GDM1 (cell line): ENCODE data around the gene PARD3.
"Not testable (repeated sequence)": the region's sequence is repeated elsewhere in the genome, so short reads cannot be mapped to it uniquely, and the experiment has no call there.

Experiments
- DNase-seq: peaks from one replicate; lab custom pipeline; 2025; lab: John Stamatoyannopoulos, UW

PARD3 gene

DNA sequence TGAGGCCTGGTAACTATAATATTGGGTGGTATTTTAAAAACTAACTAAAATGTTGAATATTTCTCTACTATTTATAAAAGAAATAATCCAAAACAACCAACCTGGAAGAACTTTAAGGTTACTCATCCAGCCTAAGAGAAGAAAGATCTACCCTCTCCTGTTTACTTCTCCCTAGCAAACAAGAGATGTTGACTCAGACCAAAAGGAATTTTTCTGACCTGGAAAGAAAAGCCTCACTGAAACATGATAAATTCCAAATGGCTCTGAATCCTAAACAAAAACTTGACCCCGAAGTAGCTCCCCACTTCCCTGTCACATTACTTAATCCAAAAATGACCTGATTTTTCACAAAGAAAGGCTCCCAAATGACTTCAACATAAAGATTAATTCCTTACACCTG is 101.2 kb downstream of the PARD3 start:
- no peak for DNase-seq

DNA sequence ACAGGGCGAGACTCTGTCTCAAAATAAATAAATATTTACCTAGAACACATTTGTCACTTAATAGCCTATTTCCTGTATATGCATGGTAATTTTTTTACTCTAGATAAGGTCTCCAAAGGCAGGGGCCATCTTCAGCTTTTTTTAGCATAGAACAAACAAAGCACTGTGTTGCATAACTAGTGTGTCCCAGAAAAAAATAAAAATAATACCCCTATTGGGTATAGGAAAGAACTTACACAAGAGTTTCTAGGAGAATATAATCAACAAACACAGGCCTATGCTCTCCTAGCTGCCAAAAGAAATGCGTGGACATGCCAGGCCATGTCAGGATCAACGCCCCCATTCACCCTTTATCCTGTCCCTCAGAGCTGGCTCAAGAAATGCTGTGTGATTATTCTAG is 103.6 kb downstream of the PARD3 start:
- no peak for DNase-seq

DNA sequence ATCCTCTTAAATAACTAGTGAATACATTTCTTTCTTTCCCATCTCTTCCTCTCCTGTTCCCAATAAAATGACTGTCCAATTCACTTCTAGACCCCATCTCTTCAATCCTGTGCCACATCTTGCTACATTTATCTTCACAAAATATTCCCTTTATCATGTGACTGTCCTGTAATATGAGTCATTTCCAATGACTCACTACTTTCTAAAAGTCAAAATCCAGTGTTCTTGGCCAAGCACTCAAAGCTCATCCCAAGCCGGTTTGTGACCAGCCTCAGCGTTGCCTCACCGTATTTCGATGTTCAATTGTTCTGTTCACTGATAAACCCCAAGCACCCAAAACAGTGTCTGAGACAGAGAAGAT is 104.7 kb downstream of the PARD3 start:
- DNase-seq = no peak

DNA sequence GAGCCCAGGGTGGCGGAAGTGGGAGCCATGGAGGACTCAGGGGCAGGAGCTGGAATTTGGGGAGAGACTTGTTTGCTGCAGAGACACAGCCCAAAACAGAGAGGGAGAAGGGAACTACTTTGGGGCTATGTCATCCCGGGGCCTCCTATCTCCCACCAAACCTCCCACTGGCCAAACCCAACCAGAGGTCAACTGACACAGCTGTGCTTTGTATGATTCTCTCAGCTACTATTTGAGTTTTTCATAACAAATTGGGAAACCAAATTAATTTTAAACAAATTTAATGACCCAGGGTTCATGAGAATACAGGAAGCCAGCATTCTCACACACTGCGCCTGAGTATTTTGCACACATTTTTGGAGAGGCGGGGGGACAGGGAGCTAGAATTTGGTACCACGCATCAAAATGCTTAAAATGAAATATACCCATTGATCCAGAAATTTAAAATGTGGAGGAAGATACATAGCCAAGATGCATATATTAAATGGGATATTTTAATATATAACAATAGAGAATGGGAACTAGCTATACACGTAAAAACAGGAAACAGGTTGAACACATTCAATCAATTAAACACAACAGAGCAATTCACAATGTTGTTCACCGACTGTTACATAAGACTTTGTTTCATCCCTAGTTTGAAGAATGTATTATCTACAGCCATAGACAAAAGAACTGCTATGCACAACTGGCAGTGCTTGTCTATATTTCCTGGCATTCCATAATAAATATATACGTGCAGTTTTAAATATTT is 105.3 kb downstream of the PARD3 start:
- DNase-seq = no peak

DNA sequence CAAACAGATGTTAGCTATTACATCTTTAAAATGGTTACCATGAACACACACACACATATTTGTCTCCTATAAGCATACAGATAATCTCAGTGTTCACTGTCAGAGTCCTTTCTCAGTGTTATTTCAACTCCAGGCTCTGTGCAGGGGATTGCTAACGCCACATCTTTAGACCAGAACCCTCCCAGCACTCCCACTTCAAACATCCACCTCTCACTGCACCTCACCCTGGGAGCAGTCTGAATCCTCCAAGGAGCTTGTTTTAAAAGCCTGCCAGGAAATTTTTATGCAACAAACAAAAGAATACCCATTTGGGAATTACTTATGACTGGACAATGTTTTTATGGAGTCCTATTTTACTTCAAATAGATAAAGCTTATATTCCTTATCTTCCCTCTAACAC is 107.4 kb downstream of the PARD3 start:
- DNase-seq = no peak

DNA sequence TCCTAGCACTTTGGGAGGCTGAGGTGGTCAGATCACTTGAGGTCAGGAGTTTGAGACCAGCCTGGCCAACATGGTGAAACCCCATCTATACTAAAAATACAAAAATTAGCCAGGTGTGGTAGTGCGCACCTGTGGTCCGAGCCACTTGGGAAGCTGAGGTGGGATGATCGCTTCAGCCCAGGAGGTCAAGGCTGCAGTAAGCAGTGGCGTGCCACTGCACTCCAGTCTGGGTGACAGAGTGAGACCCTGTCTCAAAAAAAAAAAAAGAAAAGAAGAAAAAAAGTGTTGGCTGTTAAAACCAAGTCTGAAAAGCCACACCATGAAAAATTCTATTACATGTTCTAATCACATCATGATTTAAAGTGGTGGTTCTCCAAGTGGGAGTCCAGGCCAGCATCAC is 108.1 kb downstream of the PARD3 start:
- DNase-seq = not testable (repeated sequence)

DNA sequence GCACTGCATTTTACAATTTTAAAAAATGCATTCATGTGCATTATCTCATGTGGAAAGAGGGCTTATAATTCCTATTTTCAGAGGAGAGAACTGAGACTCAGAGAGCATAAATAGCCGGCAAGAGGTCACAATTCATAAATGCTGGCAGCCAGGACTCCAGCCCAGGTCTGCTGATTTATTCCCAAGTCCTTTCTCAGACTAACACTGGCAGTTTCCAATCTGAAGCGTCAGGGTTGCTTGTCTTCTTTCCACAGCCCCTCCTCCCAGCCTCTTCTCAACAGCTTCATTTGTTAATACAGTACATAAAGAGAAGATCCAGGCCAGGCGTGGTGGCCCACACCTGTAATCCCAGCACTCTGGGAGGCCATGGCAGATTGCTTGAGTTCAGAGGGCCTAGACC is 108.9 kb downstream of the PARD3 start:
- DNase-seq = no peak

DNA sequence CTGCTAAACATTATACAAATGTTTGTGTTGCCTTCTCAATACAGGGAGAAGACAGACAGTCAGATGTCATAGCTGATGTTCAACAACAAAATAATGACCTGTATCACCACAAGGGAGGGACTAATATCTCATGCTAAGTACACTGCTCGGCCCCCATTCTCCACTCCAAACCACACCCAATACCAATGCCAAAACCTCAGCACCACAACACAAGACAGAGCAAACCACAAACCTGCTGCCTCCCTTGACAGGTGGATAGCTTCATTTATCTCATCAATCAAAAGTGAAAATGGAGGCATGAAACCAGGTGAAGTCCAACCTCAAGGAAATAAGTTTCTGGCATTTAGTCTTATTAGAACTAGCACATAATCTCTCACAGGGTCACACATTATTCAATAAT is 109.5 kb downstream of the PARD3 start:
- DNase-seq = no peak

DNA sequence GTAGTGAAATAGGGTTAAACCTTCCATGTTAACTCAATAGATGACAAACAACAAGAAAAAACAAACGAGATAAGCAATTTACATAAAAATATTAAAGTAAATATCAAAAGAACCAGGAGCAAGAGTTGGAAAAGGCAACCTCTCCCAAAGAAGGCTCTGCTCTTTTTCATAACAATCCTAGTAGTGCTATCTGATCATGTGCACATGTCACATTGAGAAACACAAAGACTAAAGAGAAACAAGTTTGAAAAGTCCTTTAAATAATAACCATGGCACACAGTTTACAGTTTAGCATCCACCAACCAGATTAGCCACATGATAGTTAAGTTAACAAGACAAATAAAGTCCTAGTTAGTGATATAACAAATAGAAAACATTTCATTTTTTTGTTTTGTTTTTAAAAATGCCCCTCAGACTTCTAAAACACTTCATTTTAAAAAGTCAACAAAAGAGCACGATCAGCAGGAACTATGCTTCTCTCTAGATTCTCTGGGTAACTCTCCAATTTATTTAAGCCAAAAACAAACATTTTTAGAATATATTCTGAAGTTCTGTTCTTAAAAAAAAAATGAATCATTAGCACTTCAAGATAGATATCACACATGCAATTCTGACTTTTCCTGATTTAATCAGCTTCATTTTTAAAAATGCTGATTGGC is 110.4 kb downstream of the PARD3 start:
- no peak for DNase-seq

DNA sequence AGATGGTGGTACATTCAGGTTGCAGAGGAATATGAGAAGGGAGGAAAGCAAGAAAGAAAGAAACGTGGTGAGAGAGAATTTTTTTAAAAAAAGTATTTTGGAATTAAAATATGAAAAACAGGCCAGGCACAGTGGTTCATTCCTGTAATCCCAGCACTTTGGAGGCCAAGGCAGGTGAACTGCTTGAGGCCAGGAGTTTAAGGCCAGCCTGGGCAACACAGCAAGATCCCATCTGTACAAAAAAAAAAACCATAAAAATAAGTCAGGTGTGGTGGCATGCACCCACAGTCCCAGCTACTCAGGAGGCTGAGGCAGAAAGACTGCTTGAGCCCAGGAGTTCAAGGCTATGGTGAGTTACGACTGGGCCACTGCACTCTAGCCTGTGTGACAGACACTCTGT is 112.1 kb downstream of the PARD3 start:
- no peak for DNase-seq

DNA sequence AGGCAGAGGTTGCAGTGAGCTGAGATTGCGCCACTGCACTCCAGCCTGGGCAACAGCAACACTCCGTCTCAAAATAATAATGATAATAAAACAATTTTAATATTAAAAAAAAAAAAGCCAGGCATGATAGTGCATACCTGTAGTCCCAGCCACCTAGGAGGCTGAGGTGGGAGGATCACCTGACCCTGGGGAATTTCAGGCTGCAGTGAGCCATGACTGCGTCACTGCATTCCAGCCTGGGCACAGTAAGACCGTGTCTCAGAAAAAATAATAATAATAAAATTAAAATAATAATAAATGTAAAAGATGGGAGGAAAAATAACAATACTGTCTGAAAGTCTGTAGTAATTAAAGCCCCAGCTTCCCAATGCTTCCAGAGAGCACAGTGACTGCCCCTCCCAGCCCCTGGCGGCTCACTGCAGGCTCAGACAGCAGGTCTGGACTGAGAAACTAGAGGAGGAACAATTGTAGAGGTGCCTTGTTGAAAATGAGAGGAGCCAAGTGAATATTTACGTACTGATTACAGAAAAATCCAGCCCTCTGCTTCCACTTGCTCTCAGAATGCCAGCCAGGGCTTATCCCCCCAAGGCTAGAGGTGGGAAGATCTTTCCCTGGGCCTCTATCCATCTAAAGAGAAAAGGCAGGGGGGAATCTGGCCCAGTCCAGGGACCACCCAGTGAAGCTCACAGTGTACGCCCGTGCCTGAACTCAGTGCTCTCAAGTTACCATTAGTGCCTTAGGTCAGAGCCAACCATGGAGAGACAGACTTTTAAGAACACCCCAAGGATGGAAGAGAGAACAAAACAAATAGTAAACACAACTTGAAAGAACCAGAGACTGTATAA is 112.8 kb downstream of the PARD3 start:
- no peak for DNase-seq

DNA sequence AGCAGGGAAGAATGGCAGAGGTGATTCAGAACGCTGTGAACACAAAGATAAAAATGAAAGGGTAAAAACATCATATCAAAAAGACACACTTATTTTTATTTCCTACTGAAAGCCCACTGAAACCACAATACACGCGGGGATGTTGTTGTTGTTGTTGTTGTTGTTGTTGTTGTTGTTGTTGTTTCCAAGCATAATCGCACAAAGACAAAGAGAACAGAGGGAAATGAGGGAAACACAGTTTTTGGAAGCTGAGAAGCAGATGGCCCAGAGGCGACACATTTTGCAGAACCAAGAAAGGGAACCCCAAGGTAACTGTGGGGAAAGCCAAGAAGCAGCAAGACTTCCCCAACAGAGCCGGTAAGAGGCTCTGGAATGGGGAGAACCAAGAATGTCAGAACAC is 113.9 kb downstream of the PARD3 start:
- no peak for DNase-seq

DNA sequence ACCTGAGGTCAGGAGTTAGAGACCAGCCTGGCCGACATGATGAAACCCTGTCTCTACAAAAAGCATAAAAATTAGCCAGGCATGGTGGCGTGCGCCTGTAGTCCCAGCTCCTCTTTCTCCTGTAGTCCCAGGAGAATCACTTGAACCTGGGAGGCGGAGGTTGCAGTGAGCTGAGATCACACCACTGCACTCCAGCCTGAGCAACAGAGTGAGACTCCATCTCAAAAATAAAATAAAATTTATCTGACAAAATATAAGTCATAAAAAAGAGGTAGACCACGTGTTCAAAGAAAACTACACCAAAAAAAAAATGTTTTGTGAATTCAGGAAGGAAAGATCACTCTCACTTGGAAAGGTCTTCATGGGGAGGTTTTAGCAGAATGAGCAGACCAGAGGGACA is 114.3 kb downstream of the PARD3 start:
- DNase-seq = not testable (repeated sequence)

DNA sequence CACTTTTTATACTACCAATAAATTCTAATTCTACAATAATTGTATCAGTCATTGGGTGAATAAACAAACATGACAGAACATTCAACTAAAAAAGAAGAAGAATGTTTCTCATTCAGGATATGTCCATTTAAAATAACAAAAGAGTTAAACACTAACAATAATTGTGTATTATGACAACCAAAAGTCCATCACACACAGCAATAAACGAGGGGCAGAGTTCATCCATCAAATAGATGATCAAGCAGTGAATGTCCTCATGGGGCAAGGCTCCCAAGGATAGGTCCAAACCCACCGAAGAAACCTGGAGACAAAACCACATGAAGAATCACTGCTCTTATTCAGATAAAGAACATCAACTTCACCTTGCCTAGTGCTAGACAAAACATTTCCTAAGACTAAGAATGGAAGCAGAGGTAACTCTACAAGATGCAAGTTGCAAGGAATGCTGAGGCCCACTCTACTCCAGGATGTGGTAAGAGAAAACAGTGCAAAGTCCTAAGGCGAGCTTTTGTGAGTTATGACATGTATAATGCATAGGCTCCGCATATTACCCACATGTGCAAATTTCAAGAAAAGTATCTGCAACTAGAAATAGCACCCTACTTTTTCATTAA is 115.1 kb downstream of the PARD3 start:
- DNase-seq = no peak

DNA sequence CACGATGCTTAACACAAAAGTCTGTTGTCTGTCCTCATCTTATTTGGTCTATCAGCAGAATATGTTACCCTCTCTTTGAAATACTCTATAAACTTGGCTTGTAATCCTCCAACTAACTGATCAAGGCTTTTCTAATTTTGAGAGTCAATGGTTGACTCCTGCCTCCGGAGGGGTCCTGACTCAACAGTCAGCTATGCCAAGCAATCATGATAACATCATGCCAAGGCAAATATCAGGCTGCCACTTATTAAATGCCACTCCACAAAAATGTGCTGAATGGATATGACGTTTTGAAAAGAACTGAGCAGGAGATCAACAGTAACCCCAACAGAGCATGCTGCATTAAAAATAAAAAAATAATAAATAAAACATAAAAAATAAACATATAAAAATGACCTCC is 116.1 kb downstream of the PARD3 start:
- no peak for DNase-seq

DNA sequence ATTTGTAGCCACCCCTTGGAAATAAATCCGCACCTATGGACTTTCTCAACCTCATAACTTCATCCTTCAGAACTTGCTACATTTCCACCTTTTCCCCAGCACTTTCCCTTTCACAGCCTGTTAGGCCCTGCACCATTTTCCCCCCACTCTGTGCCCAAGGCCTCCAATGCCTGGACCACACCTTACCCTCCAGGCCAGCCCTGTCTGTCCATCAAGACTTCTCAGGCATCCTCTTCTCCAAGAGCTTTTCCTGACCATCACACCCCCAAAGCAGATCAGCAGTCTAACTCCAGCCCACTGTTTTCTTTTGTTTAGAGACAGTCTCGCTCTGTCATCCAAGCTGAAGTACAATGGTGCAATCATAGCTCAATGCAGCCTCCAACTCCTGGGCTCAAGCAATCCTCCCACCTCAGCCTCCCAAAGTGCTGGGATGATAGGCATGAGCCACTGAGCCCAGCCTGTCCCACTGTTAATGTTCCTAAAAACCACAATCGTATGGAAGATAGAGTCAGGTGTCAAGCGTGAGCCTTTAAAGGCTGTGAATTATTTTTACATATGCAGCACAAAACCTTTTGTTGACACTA is 116.8 kb downstream of the PARD3 start:
- no peak for DNase-seq

DNA sequence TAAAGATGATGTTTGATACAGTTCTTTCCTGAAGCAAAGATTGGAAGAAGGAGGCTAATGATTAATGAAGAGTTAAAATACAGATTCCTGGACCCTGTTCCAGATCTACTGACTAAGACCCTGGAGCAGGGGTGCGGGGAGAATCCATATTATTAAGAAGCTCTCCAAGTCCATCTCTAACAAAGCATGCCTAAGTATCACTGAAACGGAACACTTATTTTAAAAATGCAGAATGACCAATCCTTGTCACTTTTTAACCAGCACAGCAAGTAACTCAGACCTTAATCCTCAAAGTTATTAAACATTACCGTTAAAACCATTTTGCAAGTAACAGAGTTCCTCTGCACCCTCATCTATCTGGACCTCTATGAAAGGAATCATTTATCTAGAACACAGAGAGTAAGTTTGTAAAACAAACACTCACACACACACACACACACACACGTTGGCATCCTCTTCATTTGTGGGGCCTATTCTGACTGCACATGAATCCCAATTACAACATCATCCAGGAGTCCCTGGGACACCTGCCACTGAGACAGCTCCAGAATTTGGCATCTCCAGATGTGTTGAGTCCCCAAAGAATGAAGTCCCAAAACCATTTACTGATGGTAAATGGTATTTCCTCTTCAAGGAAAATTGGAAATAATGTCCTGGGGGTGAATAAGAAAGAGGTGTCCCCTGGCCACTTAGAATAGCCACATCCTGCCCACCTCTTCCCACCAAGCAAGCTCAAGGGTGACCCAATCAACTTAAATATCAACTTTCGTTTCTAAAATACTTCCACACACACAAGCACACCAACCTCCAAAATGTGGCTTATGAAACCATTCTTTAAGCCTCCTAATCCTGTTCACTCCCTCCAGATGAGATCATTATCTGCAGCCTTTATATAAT is 117.5 kb downstream of the PARD3 start:
- DNase-seq = no peak

DNA sequence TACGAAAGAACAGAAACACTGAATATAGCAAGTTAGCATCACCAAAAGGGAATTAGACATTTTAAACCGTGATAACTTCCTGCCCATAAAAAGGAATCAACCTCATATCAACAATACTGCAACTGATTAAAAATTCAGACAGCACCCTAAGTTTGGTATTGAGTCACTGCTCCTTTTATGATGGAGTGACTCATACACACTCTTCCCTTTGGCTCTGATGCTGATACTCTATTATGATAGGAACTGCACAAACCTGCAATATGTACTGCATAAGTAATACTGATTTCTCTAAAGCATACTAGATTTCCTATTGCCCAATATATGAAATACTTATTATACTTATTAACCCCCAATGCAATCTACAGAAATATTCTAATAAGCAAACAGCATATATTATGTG is 118.7 kb downstream of the PARD3 start:
- no peak for DNase-seq

DNA sequence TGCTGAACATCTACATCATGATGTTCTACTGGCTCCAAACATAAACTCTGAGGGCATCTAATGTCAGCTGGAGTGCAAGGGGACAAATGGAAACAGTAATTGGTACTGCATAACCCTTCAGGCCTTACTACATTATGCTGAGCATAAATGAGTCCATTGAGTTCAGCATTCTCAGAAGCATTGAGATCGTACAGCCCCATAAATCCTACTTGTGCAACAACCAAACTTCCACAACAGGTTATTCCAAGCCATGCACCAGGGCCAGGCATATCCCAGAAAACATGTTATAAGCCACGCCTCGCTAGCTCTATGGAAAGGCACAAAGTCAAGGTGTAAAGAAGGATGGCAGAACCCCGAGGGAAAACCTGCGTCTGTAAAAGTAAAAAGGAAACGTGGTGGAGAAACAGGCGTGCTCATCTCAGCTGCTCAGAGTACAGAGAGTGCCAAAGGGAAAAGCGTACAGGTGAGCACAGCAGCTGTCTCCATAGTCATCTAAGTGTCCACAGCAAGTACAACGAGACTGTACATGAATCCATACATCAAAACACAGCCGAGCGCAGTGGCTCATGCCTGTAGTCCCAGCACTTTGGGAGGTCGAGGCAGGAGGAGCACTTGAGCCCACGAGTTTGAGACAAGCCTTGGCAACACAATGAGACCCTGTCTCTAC is 124.6 kb downstream of the PARD3 start:
- no peak for DNase-seq

DNA sequence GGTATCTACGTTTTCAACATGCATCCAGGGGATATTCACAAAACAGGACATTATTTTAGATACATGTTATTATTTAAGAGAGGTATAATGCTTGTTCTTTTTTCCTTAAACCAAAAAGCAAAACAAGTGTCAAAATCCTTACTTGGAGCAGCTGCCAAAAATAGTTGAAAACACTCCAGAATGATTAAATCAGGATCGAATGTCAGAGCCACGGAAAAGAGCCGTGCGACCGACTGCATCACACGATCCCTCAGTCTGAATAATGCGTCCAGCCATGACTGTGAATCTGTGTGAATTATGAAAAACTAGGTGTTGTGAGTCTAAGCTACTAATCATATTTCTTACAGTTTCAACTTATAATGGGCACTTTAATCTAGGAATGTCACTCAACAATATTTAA is 126.0 kb downstream of the PARD3 start:
- DNase-seq = no peak
